GM19238 (cell line): ENCODE data around the gene B3GALT2.
"Not testable (repeated sequence)": the region's sequence is repeated elsewhere in the genome, so short reads cannot be mapped to it uniquely, and the experiment has no call there.

Source experiments
- DNase-seq: peaks from one replicate; pipeline ENCODE4 v3.0.0; 2011; ENCODE audit warnings: low spot score; ENCODE audit not compliant: insufficient read length

B3GALT2 gene, protein sequence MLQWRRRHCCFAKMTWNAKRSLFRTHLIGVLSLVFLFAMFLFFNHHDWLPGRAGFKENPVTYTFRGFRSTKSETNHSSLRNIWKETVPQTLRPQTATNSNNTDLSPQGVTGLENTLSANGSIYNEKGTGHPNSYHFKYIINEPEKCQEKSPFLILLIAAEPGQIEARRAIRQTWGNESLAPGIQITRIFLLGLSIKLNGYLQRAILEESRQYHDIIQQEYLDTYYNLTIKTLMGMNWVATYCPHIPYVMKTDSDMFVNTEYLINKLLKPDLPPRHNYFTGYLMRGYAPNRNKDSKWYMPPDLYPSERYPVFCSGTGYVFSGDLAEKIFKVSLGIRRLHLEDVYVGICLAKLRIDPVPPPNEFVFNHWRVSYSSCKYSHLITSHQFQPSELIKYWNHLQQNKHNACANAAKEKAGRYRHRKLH

GRCh38 chr1:193185901-193186731, at the start of gene B3GALT2:
B3GALT2 (minus strand) TSS chr1:193186613; CDS start chr1:193181562, 5,051 bp downstream.
- DNase-seq: no peak

DNA sequence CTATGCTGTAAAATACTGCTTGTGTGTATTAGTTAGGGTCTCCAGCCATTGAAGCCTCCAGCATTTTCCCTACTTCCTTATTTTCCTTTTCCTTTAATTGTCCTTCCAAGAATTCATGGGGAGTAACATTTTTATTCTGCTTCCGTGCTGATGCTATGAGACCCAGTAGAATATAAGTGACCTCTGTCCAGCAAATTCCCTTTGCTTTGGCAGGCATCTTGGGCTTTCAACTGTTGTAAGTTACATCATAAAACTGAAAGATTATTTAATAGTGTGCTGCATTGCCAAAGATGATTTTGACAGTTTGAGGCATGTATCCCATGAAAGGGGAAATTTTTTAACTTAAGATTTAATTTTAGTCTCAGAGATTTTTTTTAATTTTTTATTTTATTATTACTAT, 48.1 kb upstream of the B3GALT2 start:
- no peak for DNase-seq

GRCh38 chr1:193231146-193231545, 44.7 kb upstream of the B3GALT2 start:
- DNase-seq: not testable (repeated sequence)

DNA sequence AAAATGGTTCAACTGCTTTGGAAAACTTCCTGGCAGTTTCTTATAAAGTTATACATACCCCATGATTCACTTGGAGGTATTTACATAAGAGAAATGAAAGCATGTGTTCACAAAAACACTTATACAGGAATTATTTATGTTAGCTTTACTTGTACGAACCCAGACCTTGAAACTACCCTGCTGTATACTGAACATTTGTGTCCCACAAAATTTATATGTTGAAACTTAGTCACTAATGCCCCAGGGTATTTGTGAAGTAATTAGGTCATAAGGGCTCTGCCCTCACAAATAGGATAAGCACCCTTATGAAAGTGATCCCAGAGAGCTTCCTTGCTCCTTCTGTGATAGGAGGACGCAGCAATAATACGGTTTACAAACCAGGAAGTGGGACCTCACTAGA, 42.7 kb upstream of the B3GALT2 start:
- DNase-seq: no peak

- DNase-seq: no peak
Observed at GRCh38 chr1:193222056-193222615, 35.7 kb upstream of the B3GALT2 start.

GRCh38 chr1:193221651-193222050, 35.2 kb upstream of the B3GALT2 start:
- no peak for DNase-seq

GRCh38 chr1:193219391-193219790, 33.0 kb upstream of the B3GALT2 start:
- DNase-seq: no peak

GRCh38 chr1:193216920-193217319, 30.5 kb upstream of the B3GALT2 start:
- no peak for DNase-seq

GRCh38 chr1:193213998-193214397, 27.6 kb upstream of the B3GALT2 start:
- DNase-seq: no peak

- no peak for DNase-seq
Observed at GRCh38 chr1:193212637-193213036, 26.2 kb upstream of the B3GALT2 start.

GRCh38 chr1:193211539-193211938, 25.1 kb upstream of the B3GALT2 start:
- no peak for DNase-seq

- no peak for DNase-seq
Observed at GRCh38 chr1:193210996-193211395, 24.6 kb upstream of the B3GALT2 start.

- DNase-seq: no peak
Observed at GRCh38 chr1:193201021-193201420, 14.6 kb upstream of the B3GALT2 start.

DNA sequence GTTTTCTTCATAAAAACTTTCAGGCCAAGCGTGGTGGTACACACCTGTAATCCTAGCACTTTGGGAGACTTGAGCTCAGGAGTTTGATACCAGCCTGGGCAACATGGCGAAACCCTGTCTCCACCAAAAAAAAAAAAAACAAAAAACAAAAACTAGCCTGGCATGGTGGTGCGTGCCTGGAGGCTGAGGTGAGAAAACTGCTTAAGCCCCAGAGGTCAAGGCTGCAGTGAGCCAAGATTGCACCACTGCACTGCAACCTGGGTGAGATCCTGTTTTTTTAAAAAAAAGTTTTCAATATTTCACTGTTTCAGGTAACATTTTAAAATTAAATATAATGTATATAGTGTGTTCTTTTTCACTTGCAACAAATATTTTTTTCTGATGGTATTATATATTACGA, 13.5 kb upstream of the B3GALT2 start:
- DNase-seq: no peak

GRCh38 chr1:193192586-193192985, 6.2 kb upstream of the B3GALT2 start:
- DNase-seq: no peak

DNA sequence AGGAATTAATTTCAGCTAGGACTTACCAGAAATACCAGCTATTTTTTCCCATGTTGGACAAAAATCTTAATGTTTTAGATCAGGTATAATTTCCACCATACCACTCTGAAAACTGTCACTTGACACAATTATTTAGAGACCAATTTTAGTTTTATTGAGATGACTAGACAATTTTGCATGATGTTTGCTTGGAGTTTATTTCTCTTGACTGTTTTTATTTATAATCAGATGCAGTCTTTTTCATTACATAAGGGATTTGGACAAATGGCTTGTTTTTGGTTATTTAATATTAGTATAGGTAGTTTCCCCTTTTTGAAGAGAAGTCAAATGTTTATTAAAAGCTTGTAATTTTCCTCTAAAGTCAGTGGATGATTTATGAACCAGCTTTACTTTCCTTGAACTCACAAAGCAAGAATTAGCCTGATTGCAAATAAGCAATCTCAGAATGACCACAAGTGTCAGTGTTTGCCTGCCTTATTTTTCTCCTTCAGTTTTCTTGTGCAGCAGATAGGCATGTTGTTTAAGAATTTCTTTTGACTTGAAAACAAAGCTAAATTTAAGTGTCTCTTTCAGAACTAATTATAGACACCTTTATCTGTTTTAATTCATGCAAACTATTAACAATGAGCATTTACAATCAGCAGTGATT, 3.8 kb upstream of the B3GALT2 start:
- no peak for DNase-seq

DNA sequence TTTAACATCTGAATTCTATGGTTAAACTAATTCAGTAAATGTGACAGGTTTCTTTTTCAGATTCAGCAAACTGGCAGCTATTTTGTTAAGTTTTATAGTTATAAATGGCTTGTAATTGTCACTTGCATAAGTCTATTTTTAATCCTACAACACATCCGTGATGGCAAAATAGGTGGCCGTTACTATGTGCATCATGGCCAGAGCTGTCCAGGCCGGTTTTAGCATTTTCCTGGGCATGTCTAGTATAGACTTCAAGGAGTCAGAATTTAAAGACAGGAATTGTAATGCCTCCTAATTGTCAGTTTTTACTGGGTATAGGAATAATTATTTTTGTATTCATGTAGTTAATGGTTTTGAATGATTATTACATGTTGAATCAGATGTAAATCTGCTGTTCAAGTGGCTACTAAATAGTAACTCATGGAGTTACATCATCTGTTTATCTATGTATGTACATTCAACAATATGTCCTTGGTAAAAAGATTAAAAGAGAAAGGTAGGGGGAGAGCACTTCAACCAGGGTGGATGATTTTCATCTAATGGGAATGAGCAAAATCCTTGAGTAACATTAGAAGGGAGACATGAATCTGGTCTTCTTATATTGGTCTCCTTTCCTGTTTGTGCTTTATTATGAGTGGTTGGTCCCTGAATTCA, 3.2 kb upstream of the B3GALT2 start:
- no peak for DNase-seq

DNA sequence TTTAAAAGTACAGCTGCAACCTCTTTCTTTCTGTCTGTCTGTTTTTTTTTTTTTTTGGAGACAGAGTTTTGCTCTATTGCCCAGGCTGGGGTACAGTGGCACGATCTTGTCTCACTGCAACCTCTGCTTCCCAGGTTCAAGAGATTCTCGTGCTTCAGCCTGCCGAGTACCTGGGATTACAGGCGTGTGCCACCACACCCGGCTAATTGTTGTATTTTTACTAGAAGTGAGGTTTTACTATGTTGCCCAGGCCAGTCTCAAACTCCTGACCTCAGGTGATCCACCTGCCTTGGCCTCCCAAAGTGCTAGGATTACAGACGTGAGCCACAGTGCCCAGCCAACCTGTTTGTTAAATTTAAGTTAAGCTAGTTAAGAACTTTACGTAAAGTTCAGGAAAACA, 2.5 kb upstream of the B3GALT2 start:
- not testable (repeated sequence) for DNase-seq

- no peak for DNase-seq
Observed at GRCh38 chr1:193187114-193187513, 701 bp upstream of the B3GALT2 start.

GRCh38 chr1:193185211-193185610, 1.2 kb downstream of the B3GALT2 start:
- DNase-seq: no peak

GRCh38 chr1:193184776-193185175, 1.6 kb downstream of the B3GALT2 start:
- DNase-seq: no peak
